Heart right ventricle (tissue), 16 donors: ENCODE measurements around the gene AGAP1. TPM values are rescaled to one million over a fixed set of nuclear protein-coding genes. Genes with fewer than 3 reads are reported as not detected.
A peak's percentile ranks its signal among the peaks of the same experiment; 100 is the strongest.

Experiments
- ATAC-seq, 8 donors: fragments of 200-7000 bp; cut with Tn5 transposase; one replicate each; pipeline ENCODE4 v1.9.1; 2020; ENCODE audit warnings: mild to moderate bottlenecking in 8 of 8, moderate library complexity in 8 of 8, moderate number of reproducible peaks in 1 of 8
- DNase-seq, 2 donors: peaks; one replicate each; pipeline ENCODE4 v3.0.0-alpha.2; 2020
- H3K27ac ChIP-seq, 10 donors: fragments of 200-600 bp; sonication (generic) in 2 of 10; one replicate each; pipeline versions ENCODE4 v1.5.0 to v1.8.0; 2020 to 2022; ENCODE audit warnings: mild to moderate bottlenecking in 3 of 10
- H3K27me3 ChIP-seq, 7 donors: fragments of 200-600 bp; one replicate each; pipeline ENCODE4 v1.8.0; 2021 to 2022; ENCODE audit warnings: mild to moderate bottlenecking in 2 of 7
- H3K36me3 ChIP-seq, 9 donors: fragments of 200-600 bp; sonication (generic) in 1 of 9; one replicate each; pipeline versions ENCODE4 v1.5.0 to v1.8.0; 2020 to 2022; ENCODE audit warnings: mild to moderate bottlenecking in 2 of 9
- H3K4me1 ChIP-seq, 9 donors: fragments of 200-600 bp; sonication (generic) in 1 of 9; one replicate each; pipeline versions ENCODE4 v1.5.0 to v1.8.0; 2020 to 2022; ENCODE audit warnings: mild to moderate bottlenecking in 4 of 9
- H3K4me3 ChIP-seq, 10 donors: fragments of 200-600 bp; sonication (generic) in 2 of 10; one replicate each; pipeline versions ENCODE4 v1.5.0 to v1.8.0; 2020 to 2022; ENCODE audit warnings: mild to moderate bottlenecking in 7 of 10, moderate library complexity in 2 of 10
- H3K9me3 ChIP-seq, 11 donors: fragments of 200-600 bp in 10 of 11; sonication (generic) in 2 of 11; one replicate each; pipeline versions ENCODE4 v1.5.0 to v1.8.0; 2013 to 2022; ENCODE audit warnings: mild to moderate bottlenecking in 2 of 11, control low read depth in 1 of 11, moderate library complexity in 1 of 11
- WGBS, 2 donors: extraction: QIAGEN DNeasy Blood & Tissue Kit; methylation state at CpG; one replicate each; pipeline ENCODE4 v1.1.7; 2013; ENCODE audit warnings: inconsistent platforms in 1 of 2; 5-methylcytosine and 5-hydroxymethylcytosine counted together
- intact Hi-C, 10 donors: fragments of 100-400 bp; cut with DNase I; formaldehyde crosslinking; loops; one replicate each; pipeline versions ENCODE4 v1.11.1 to v1.14.2; 2022
- polyA plus RNA-seq, 2 donors: library from polyadenylated mRNA; stranded (reverse); fragments of 200-250 nt; gene quantifications; one replicate each; pipeline ENCODE4 v1.2.3, GENCODE V29; 2013
- total RNA-seq, 10 donors: library from RNA; stranded (reverse); fragmentation: NEBNext Ultra II Directional in 3 of 10; extraction: Animal tissue kit (Norgen Biotek cat#: 25700) in 3 of 10; gene quantifications; one replicate each; pipeline versions ENCODE4 v1.2.1 to v1.2.4, GENCODE V29; 2021 to 2023
- TF ChIP-seq, protein P1 (sequence below), 9 donors: fragments of 200-600 bp; sonication (generic) in 2 of 9; IDR thresholded peaks; one replicate each; pipeline versions ENCODE4 v1.5.0 to v1.8.0; 2021 to 2022; ENCODE audit warnings: antibody characterized with exemption in 9 of 9, mild to moderate bottlenecking in 5 of 9, moderate library complexity in 1 of 9
- donor health status: Arrhythmogenic right ventricular cardiomyopathy.
- donor health status: ischemic (EF 13 %, LVEDD 7.1; RV severe dilation, severe dysfunction).
- donor health status: healthy with polysubstance abuse.
- donor health status: DM: no; HTN: yes; CAD: no.
- donor health status: DM: no; HTN: no; CAD: no.
- donor health status: ischemic (EF 25% LVEDD 6.9; RV normal size, moderate dysfunction).
- donor health status: ischemic (EF 25% LVEDD 5.7; RV mildly dilated, moderate dysfunction).
- donor health status: healthy.
- donor health status: DM: yes; HTN: yes; CAD: no.
- donor health status: Ischemic cardiomyopathy.
- donor health status: ischemic (EF 35%, LVEDD 5.7; RV mildly dilated, moderate dysfunction).
- donor health status: nonischemic (EF 11% LVEDD 7.7; RV severe dilation, severe dysfunction).
- donor health status: DM: yes; HTN: yes; CAD: no.
- donor health status: PGD.
- donor health status: ischemic (EF 29% LVEDD 5.4; RV normal size, mild dysfunction).
- donor health status: nonischemic (EF 23%, LVEDD 6.1; RV moderate dilation, normal function).

AGAP1 gene
- total and polyA plus RNA-seq, 12 donors, result 3.5 to 29.2 (median 19.4) TPM

DNA sequence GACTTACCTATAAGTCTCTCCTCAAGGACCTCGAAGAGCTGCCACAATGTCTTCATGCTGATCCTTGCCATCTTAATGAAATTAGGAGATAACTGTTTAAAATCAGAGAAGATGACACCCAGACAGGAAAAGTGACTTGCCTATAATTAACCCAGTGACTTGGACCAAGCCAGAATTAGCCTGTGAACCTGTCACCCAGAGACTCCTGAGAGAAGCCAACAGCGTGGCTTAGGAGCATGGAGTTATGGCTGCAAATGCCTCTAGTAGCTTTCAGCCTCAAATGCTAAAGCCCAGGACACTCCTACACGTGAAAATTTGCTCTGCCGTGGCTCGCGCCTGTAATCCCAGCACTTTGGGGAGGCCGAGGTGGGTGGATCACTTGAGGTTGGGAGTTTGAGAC is 570.2 kb downstream of the AGAP1 start:
- Histone ChIP-seq H3K36me3 (peaks cover 0 to 7% (median 0%) of the 10 kb centered on the region in 9 donors), H3K9me3 (no peaks in the 10 kb centered on the region), H3K4me1 (peaks cover 0 to 5% (median 0%) of the 10 kb centered on the region in 9 donors), H3K27ac (no peak overlapping the region), H3K27me3 (no peaks in the 10 kb centered on the region), H3K4me3 (no peak overlapping the region)
- DNase-seq (no peak), ATAC-seq (peak in 2 of 8 donors; percentile 41 to 50)
- 92 to 95% methylated on average over 7 of the region's 7 CpGs for WGBS, 2 donors
- TF ChIP-seq, protein P1, sequence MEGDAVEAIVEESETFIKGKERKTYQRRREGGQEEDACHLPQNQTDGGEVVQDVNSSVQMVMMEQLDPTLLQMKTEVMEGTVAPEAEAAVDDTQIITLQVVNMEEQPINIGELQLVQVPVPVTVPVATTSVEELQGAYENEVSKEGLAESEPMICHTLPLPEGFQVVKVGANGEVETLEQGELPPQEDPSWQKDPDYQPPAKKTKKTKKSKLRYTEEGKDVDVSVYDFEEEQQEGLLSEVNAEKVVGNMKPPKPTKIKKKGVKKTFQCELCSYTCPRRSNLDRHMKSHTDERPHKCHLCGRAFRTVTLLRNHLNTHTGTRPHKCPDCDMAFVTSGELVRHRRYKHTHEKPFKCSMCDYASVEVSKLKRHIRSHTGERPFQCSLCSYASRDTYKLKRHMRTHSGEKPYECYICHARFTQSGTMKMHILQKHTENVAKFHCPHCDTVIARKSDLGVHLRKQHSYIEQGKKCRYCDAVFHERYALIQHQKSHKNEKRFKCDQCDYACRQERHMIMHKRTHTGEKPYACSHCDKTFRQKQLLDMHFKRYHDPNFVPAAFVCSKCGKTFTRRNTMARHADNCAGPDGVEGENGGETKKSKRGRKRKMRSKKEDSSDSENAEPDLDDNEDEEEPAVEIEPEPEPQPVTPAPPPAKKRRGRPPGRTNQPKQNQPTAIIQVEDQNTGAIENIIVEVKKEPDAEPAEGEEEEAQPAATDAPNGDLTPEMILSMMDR (IDR thresholded peaks at IDR 0.05), result no peak
- intact Hi-C loops, result no loop called here

- no peaks in the 10 kb centered on the region for H3K9me3 ChIP-seq
- no peak overlapping the region for H3K27ac ChIP-seq
- no peaks in the 10 kb centered on the region for H3K27me3 ChIP-seq
- peaks cover 0 to 5% (median 0%) of the 10 kb centered on the region in 9 donors for H3K4me1 ChIP-seq
- H3K36me3 ChIP-seq, result peaks cover 0 to 7% (median 0%) of the 10 kb centered on the region in 9 donors
- intact Hi-C loops, result no loop called here
- TF ChIP-seq, protein P1 (IDR thresholded peaks at IDR 0.05), result no peak
- WGBS, 2 donors, result 89 to 90% methylated on average over 15 of the region's 15 CpGs
- no peak overlapping the region for H3K4me3 ChIP-seq
- no peak for DNase-seq
- no peak for ATAC-seq
Observed at GRCh38 chr2:236065314-236066160, 571.7 kb downstream of the AGAP1 start.

- TF ChIP-seq, protein P1 (IDR thresholded peaks at IDR 0.05), result no peak
- Histone ChIP-seq H3K27me3 (no peaks in the 10 kb centered on the region), H3K9me3 (no peaks in the 10 kb centered on the region), H3K27ac (no peak overlapping the region), H3K4me3 (no peak overlapping the region), H3K36me3 (peaks cover 0 to 7% (median 0%) of the 10 kb centered on the region in 9 donors), H3K4me1 (no peaks in the 10 kb centered on the region)
- WGBS, 2 donors, result 94 to 96% methylated on average over 7 of the region's 7 CpGs
- no peak for DNase-seq
- ATAC-seq, result no peak
- intact Hi-C loops, result no loop called here
Observed at GRCh38 chr2:236070236-236070635, 576.4 kb downstream of the AGAP1 start.

DNA sequence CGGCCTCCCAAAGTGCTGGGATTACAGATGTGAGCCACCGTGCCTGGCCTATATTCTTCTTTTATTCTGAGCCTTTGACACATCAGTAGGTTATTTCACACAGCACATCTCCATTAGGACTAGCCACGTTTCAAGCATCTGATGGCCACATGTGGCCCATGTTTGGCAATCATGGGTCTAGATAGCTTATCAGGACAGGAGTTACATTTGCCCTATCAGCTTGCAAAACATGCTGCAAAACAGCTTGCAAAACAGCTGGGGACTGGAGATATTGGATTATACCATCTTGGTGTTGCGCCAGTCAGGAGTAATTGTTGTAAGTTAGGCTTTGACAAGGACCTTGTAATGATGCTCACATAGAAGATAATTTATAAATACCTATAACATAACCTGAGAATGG is 579.4 kb downstream of the AGAP1 start:
- Histone ChIP-seq H3K27me3 (no peaks in the 10 kb centered on the region), H3K36me3 (no peaks in the 10 kb centered on the region), H3K9me3 (no peaks in the 10 kb centered on the region), H3K27ac (no peak overlapping the region), H3K4me1 (no peaks in the 10 kb centered on the region), H3K4me3 (no peak overlapping the region)
- ATAC-seq, result no peak
- intact Hi-C loops, result no loop called here
- 80 to 84% methylated on average over 4 of the region's 4 CpGs for WGBS, 2 donors
- no peak for DNase-seq
- TF ChIP-seq, protein P1 (IDR thresholded peaks at IDR 0.05), result no peak
